ENCODE results near the gene GSG1.

GRCh38 chr12:13071305-13072280, 31.9 kb downstream of the GSG1 start:
- TF ChIP-seq FOXJ3 (CRISPR knock-in tag; IDR thresholded peaks at IDR 0.05; ENCODE audit: borderline replicate concordance): no peak
- no peak for TF ChIP-seq ESRRA (CRISPR knock-in tag; IDR thresholded peaks at IDR 0.05; ENCODE audit: borderline replicate concordance)
- TF ChIP-seq CTCF (IDR thresholded peaks at IDR 0.05): no peak
- TF ChIP-seq ZSCAN18 (CRISPR knock-in tag; IDR thresholded peaks at IDR 0.05): no peak
- no peak for TF ChIP-seq MAX (CRISPR knock-in tag; IDR thresholded peaks at IDR 0.05)
- no peak for TF ChIP-seq ZBTB43 (CRISPR knock-in tag; IDR thresholded peaks at IDR 0.05)
- TF ChIP-seq ARID4B (CRISPR knock-in tag; IDR thresholded peaks at IDR 0.05; ENCODE audit: borderline replicate concordance): no peak
- no peak for TF ChIP-seq TCF7 (CRISPR knock-in tag; IDR thresholded peaks at IDR 0.05; ENCODE audit: low read depth)
- no peak for TF ChIP-seq ATF3 (CRISPR knock-in tag; conservative IDR thresholded peaks at IDR 0.05)
- no peak for TF ChIP-seq SP1 (CRISPR knock-in tag; conservative IDR thresholded peaks at IDR 0.05)
- TF ChIP-seq TEAD4 (CRISPR knock-in tag; IDR thresholded peaks at IDR 0.05): no peak
- TF ChIP-seq NFYB (CRISPR knock-in tag; conservative IDR thresholded peaks at IDR 0.05; ENCODE audit: low read depth): no peak
- no peak for TF ChIP-seq ZNF138 (CRISPR knock-in tag; conservative IDR thresholded peaks at IDR 0.05)
- TF ChIP-seq FOXP4 (CRISPR knock-in tag; IDR thresholded peaks at IDR 0.05): no peak

All from WTC11 (cell line).